HEK293T (cell line): ENCODE results near the gene GSAP.

Experiments
- NFRKB ChIP-seq: fragments of 450-650 bp; IDR thresholded peaks from 2 replicates; pipeline ENCODE4 v1.6.1; 2016; ENCODE audit warnings: mild to moderate bottlenecking, moderate library complexity
- SP1 ChIP-seq: fragments of 450-650 bp; IDR thresholded peaks from 2 replicates; pipeline ENCODE4 v1.6.1; 2017
- SUZ12 ChIP-seq: fragments of 450-650 bp; IDR thresholded peaks from 2 replicates; pipeline ENCODE4 v1.6.1; 2016; ENCODE audit warnings: mild to moderate bottlenecking
- TARDBP ChIP-seq: fragments of 450-650 bp; IDR thresholded peaks from 2 replicates; pipeline ENCODE4 v1.6.1; 2016

- TF ChIP-seq TARDBP, result no peak
- no peak for TF ChIP-seq NFRKB
- TF ChIP-seq SUZ12, result no peak
- no peak for TF ChIP-seq SP1
Measured at GRCh38 chr7:77327067-77327931, 88.8 kb downstream of the GSAP start.
